Osteocyte (in vitro differentiated cells): ENCODE measurements around the gene PADI3. TPM values are rescaled to one million over a fixed set of nuclear protein-coding genes. Genes with fewer than 3 reads are reported as not detected.

Source experiments
- DNase-seq: peaks from one replicate; pipeline ENCODE4 v3.0.0; 2021; ENCODE audit warnings: mixed read lengths; ENCODE audit not compliant: unreplicated experiment; ENCODE audit errors: extremely low spot score
- H3K27ac Mint-ChIP-seq: one replicate; pipeline ENCODE4 v1.8.0; 2021; ENCODE audit warnings: mild to moderate bottlenecking, mixed read lengths; ENCODE audit not compliant: unreplicated experiment
- H3K27me3 Mint-ChIP-seq: one replicate; pipeline ENCODE4 v1.8.0; 2021; ENCODE audit warnings: mixed read lengths; ENCODE audit not compliant: unreplicated experiment
- H3K36me3 Mint-ChIP-seq: one replicate; pipeline ENCODE4 v1.8.0; 2021; ENCODE audit warnings: mixed read lengths; ENCODE audit not compliant: unreplicated experiment
- H3K4me1 Mint-ChIP-seq: one replicate; pipeline ENCODE4 v1.8.0; 2021; ENCODE audit warnings: mixed read lengths; ENCODE audit not compliant: unreplicated experiment
- H3K4me3 Mint-ChIP-seq: one replicate; pipeline ENCODE4 v1.8.0; 2021; ENCODE audit warnings: mild to moderate bottlenecking, moderate library complexity, mixed read lengths; ENCODE audit not compliant: unreplicated experiment
- H3K9me3 Mint-ChIP-seq: one replicate; pipeline ENCODE4 v1.8.0; 2021; ENCODE audit warnings: mixed read lengths; ENCODE audit not compliant: unreplicated experiment
- total RNA-seq: library from RNA; stranded (reverse); gene quantifications from 2 replicates; pipeline ENCODE4 v1.2.1, GENCODE V29; 2021
- TF ChIP-seq, protein P1 (sequence below): fragments of 200-600 bp; sonication (generic); IDR thresholded peaks from 2 replicates; pipeline ENCODE4 v1.5.0; 2021; ENCODE audit warnings: antibody characterized with exemption, mild to moderate bottlenecking, moderate library complexity

Gene PADI3
- total RNA-seq, 1 donor from 2014 or later: 0.73 TPM

- Mint-ChIP-seq H3K4me3 (no peak overlapping the region), H3K4me1 (peaks cover 8% of the 10 kb centered on the region), H3K36me3 (no peaks in the 10 kb centered on the region), H3K9me3 (no peaks in the 10 kb centered on the region), H3K27ac (no peak overlapping the region), H3K27me3 (no peaks in the 10 kb centered on the region)
- TF ChIP-seq, protein P1, sequence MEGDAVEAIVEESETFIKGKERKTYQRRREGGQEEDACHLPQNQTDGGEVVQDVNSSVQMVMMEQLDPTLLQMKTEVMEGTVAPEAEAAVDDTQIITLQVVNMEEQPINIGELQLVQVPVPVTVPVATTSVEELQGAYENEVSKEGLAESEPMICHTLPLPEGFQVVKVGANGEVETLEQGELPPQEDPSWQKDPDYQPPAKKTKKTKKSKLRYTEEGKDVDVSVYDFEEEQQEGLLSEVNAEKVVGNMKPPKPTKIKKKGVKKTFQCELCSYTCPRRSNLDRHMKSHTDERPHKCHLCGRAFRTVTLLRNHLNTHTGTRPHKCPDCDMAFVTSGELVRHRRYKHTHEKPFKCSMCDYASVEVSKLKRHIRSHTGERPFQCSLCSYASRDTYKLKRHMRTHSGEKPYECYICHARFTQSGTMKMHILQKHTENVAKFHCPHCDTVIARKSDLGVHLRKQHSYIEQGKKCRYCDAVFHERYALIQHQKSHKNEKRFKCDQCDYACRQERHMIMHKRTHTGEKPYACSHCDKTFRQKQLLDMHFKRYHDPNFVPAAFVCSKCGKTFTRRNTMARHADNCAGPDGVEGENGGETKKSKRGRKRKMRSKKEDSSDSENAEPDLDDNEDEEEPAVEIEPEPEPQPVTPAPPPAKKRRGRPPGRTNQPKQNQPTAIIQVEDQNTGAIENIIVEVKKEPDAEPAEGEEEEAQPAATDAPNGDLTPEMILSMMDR: no peak
- DNase-seq: no peak
Measured at GRCh38 chr1:17222557-17222956, 26.3 kb upstream of the PADI3 start.

DNA sequence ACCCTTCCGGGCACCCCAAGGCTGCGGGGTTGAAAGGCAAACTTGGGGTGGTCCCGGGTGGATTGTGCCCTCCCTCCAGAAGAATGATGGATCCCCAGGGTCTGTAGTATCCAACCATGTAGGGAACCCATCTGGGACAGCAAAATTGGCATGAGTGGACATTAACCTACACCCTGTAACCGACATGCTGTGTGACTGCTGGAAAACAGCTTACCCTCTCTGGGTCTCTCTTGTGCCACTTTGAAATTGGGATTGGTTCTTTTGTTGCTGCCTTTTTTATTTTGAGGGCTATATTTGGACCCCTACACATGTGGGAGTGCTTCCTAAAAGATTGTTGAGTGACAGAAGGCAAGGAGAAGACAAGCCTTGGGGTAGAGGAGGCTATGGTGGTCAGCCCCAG is 24.5 kb upstream of the PADI3 start:
- TF ChIP-seq, protein P1: no peak
- H3K27ac Mint-ChIP-seq: no peak overlapping the region

DNA sequence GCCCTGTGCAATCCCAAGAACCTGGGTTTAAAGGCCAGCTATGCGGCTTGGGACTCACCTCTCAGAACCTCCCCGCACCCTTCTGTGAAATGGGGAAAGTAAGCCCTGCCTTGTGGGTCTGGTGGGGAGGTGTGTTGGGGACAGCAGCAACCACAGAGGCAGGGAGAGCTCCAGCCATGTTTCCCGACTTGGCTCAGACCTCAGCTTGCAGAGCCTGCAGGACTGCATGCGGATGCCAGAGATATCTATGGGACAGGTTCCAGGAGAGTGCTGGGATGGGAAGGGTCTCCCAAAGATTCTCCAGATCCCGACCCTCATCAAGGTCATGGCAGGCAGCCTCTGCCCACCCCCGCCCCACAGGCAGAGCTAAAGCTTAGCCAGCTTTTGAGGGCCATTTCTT is 23.8 kb upstream of the PADI3 start:
- no peak for DNase-seq
- Mint-ChIP-seq H3K9me3 (no peaks in the 10 kb centered on the region), H3K27ac (no peak overlapping the region), H3K27me3 (no peaks in the 10 kb centered on the region), H3K4me3 (no peak overlapping the region), H3K36me3 (no peaks in the 10 kb centered on the region), H3K4me1 (peaks cover 15% of the 10 kb centered on the region)
- TF ChIP-seq, protein P1: no peak

More for the DNA sequence above, 24.5 kb upstream of the PADI3 start:
- H3K36me3 Mint-ChIP-seq: no peaks in the 10 kb centered on the region
- no peak for DNase-seq
- H3K27me3 Mint-ChIP-seq: no peaks in the 10 kb centered on the region
- no peak overlapping the region for H3K4me3 Mint-ChIP-seq
- peaks cover 15% of the 10 kb centered on the region for H3K4me1 Mint-ChIP-seq
- H3K9me3 Mint-ChIP-seq: no peaks in the 10 kb centered on the region

GRCh38 chr1:17227358-17227915 is 21.5 kb upstream of the PADI3 start:
- Mint-ChIP-seq H3K4me3 (no peak overlapping the region), H3K9me3 (no peaks in the 10 kb centered on the region), H3K27me3 (no peaks in the 10 kb centered on the region), H3K36me3 (no peaks in the 10 kb centered on the region), H3K27ac (peak overlapping the region; percentile 42), H3K4me1 (peaks cover 22% of the 10 kb centered on the region)
- TF ChIP-seq, protein P1: no peak
- DNase-seq: no peak

- Mint-ChIP-seq H3K27me3 (no peaks in the 10 kb centered on the region), H3K9me3 (no peaks in the 10 kb centered on the region), H3K4me3 (no peak overlapping the region), H3K27ac (no peak overlapping the region), H3K4me1 (peaks cover 34% of the 10 kb centered on the region), H3K36me3 (no peaks in the 10 kb centered on the region)
- TF ChIP-seq, protein P1: no peak
- DNase-seq: no peak
Measured at GRCh38 chr1:17228619-17229018, 20.3 kb upstream of the PADI3 start.
